ENCODE measurements around the gene CTSH. TPM values are rescaled to one million over a fixed set of nuclear protein-coding genes. Genes with fewer than 3 reads are reported as not detected.

Gene CTSH
- total and polyA plus RNA-seq, 2 of the 13 experiments (the other 11 are each of a cell fraction or from before 2014, with no cell fraction given), result 265 to 653 TPM

DNA sequence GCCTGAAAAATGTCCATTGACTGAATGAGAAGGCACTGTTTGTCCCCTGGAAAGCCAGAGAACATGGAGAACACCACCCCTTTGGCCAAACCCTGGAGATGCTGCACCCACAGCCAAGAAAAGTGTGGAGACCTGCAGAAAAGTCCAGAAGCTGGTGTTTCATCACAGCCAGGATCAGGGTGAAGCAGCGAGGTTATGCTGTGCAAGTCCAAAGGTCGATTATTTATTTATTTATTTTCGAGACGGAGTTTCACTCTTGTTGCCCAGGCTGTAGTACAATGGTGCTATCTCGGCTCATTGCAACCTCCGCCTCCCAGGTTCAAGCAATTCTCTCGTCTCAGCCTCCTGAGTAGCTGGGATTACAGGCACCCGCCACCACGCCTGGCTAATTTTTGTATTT, 5.5 kb upstream of the CTSH start (continued):
- TF ChIP-seq HNF4A (CRISPR knock-in tag; IDR thresholded peaks at IDR 0.05) (peak; percentile 86), HNF4G (IDR thresholded peaks at IDR 0.05; ENCODE audit: borderline replicate concordance, low read depth, low read length) (peak; percentile 75), HNF4G (CRISPR knock-in tag; IDR thresholded peaks at IDR 0.05; ENCODE audit: borderline replicate concordance, low read depth) (peak; percentile 51; the same call in 1 of the 2 replicates), RXRB (CRISPR knock-in tag; IDR thresholded peaks at IDR 0.05; ENCODE audit: borderline replicate concordance) (peak; percentile 38; the same call in 1 of the 2 replicates), ZEB1 (IDR thresholded peaks at IDR 0.05; ENCODE audit: insufficient replicate concordance, low read depth) (no peak), RARA (CRISPR knock-in tag; IDR thresholded peaks at IDR 0.05) (peak; percentile 43), NR2C2 (CRISPR knock-in tag; IDR thresholded peaks at IDR 0.05; ENCODE audit: borderline replicate concordance) (0 out of 2 replicates have a peak, but pooled peaks have one; percentile 5), PPARG (CRISPR knock-in tag; conservative IDR thresholded peaks at IDR 0.05) (0 out of 2 replicates have a peak, but pooled peaks have one; percentile 38), SNAPC2 (CRISPR knock-in tag; IDR thresholded peaks at IDR 0.05) (no peak), ZNF460 (CRISPR knock-in tag; IDR thresholded peaks at IDR 0.05; ENCODE audit: borderline replicate concordance) (peak; percentile 57; the same call in 1 of the 2 replicates), KDM5B (CRISPR knock-in tag; IDR thresholded peaks at IDR 0.05; ENCODE audit: borderline replicate concordance) (no peak), NR2F6 (IDR thresholded peaks at IDR 0.05) (0 out of 2 replicates have a peak, but pooled peaks have one; percentile 9), NR2F6 (CRISPR knock-in tag; IDR thresholded peaks at IDR 0.05) (no peak), SOX6 (IDR thresholded peaks at IDR 0.05) (no peak), SOX6 (CRISPR knock-in tag; IDR thresholded peaks at IDR 0.05) (peak; percentile 32; the same call in 1 of the 2 replicates), NCOA2 (CRISPR knock-in tag; IDR thresholded peaks at IDR 0.05) (0 out of 2 replicates have a peak, but pooled peaks have one; percentile 15)
- TF ChIP-seq, protein P1, sequence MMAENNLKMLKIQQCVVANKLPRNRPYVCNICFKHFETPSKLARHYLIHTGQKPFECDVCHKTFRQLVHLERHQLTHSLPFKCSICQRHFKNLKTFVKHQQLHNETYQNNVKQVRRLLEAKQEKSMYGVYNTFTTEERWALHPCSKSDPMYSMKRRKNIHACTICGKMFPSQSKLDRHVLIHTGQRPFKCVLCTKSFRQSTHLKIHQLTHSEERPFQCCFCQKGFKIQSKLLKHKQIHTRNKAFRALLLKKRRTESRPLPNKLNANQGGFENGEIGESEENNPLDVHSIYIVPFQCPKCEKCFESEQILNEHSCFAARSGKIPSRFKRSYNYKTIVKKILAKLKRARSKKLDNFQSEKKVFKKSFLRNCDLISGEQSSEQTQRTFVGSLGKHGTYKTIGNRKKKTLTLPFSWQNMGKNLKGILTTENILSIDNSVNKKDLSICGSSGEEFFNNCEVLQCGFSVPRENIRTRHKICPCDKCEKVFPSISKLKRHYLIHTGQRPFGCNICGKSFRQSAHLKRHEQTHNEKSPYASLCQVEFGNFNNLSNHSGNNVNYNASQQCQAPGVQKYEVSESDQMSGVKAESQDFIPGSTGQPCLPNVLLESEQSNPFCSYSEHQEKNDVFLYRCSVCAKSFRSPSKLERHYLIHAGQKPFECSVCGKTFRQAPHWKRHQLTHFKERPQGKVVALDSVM (CRISPR knock-in tag; IDR thresholded peaks at IDR 0.05), result peak; percentile 54; the same call in 1 of the 2 replicates
- TF ChIP-seq, protein P2, sequence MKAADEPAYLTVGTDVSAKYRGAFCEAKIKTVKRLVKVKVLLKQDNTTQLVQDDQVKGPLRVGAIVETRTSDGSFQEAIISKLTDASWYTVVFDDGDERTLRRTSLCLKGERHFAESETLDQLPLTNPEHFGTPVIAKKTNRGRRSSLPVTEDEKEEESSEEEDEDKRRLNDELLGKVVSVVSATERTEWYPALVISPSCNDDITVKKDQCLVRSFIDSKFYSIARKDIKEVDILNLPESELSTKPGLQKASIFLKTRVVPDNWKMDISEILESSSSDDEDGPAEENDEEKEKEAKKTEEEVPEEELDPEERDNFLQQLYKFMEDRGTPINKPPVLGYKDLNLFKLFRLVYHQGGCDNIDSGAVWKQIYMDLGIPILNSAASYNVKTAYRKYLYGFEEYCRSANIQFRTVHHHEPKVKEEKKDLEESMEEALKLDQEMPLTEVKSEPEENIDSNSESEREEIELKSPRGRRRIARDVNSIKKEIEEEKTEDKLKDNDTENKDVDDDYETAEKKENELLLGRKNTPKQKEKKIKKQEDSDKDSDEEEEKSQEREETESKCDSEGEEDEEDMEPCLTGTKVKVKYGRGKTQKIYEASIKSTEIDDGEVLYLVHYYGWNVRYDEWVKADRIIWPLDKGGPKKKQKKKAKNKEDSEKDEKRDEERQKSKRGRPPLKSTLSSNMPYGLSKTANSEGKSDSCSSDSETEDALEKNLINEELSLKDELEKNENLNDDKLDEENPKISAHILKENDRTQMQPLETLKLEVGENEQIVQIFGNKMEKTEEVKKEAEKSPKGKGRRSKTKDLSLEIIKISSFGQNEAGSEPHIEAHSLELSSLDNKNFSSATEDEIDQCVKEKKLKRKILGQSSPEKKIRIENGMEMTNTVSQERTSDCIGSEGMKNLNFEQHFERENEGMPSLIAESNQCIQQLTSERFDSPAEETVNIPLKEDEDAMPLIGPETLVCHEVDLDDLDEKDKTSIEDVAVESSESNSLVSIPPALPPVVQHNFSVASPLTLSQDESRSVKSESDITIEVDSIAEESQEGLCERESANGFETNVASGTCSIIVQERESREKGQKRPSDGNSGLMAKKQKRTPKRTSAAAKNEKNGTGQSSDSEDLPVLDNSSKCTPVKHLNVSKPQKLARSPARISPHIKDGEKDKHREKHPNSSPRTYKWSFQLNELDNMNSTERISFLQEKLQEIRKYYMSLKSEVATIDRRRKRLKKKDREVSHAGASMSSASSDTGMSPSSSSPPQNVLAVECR (CRISPR knock-in tag; IDR thresholded peaks at IDR 0.05; ENCODE audit: borderline replicate concordance), result no peak; the same call in 1 of the 2 replicates
- TF ChIP-seq, protein P3, sequence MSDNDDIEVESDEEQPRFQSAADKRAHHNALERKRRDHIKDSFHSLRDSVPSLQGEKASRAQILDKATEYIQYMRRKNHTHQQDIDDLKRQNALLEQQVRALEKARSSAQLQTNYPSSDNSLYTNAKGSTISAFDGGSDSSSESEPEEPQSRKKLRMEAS (IDR thresholded peaks at IDR 0.05), result peak; percentile 29; the same call in 1 of the 2 replicates
- TF ChIP-seq, protein P4, sequence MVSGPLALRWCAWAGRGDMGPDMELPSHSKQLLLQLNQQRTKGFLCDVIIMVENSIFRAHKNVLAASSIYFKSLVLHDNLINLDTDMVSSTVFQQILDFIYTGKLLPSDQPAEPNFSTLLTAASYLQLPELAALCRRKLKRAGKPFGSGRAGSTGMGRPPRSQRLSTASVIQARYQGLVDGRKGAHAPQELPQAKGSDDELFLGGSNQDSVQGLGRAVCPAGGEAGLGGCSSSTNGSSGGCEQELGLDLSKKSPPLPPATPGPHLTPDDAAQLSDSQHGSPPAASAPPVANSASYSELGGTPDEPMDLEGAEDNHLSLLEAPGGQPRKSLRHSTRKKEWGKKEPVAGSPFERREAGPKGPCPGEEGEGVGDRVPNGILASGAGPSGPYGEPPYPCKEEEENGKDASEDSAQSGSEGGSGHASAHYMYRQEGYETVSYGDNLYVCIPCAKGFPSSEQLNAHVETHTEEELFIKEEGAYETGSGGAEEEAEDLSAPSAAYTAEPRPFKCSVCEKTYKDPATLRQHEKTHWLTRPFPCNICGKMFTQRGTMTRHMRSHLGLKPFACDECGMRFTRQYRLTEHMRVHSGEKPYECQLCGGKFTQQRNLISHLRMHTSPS (CRISPR knock-in tag; IDR thresholded peaks at IDR 0.05; ENCODE audit: low read depth), result no peak
